Right lobe of liver (tissue), 6 donors: ENCODE results near the gene DOCK3. TPM values are rescaled to one million over a fixed set of nuclear protein-coding genes. Genes with fewer than 3 reads are reported as not detected.
"Not testable (repeated sequence)": the region's sequence is repeated elsewhere in the genome, so short reads cannot be mapped to it uniquely, and the experiment has no call there.

Source experiments
- ATAC-seq, 4 donors: fragments of 200-7000 bp; cut with Tn5 transposase; one replicate each; pipeline ENCODE4 v1.9.1; 2020; ENCODE audit warnings: mild to moderate bottlenecking in 4 of 4, moderate library complexity in 4 of 4
- DNase-seq, 3 donors: peaks; one replicate each; pipeline ENCODE4 v3.0.0-alpha.2; 2020
- H3K27ac ChIP-seq, 3 donors: fragments of 200-600 bp; one replicate each; pipeline ENCODE4 v1.8.0; 2022
- H3K27me3 ChIP-seq, 2 donors: fragments of 200-600 bp; one replicate each; pipeline ENCODE4 v1.8.0; 2022
- H3K36me3 ChIP-seq, 4 donors: fragments of 200-600 bp; sonication (generic) in 1 of 4; one replicate each; pipeline versions ENCODE4 v1.5.1 to v1.8.0; 2017 to 2022; ENCODE audit warnings: control low read depth in 1 of 4
- H3K4me1 ChIP-seq, 4 donors: fragments of 200-600 bp; sonication (generic) in 1 of 4; one replicate each; pipeline versions ENCODE4 v1.5.1 to v1.8.0; 2017 to 2022; ENCODE audit warnings: control low read depth in 1 of 4
- H3K4me3 ChIP-seq, 3 donors: fragments of 200-600 bp; one replicate each; pipeline ENCODE4 v1.8.0; 2022
- H3K9me3 ChIP-seq, 4 donors: fragments of 200-600 bp; sonication (generic) in 1 of 4; one replicate each; pipeline versions ENCODE4 v1.5.1 to v1.8.0; 2017 to 2022; ENCODE audit warnings: control low read depth in 1 of 4
- POLR2A ChIP-seq: fragments of 450-650 bp; IDR thresholded peaks from one replicate; pipeline ENCODE4 v1.6.1; 2017; ENCODE audit warnings: antibody characterized with exemption, mild to moderate bottlenecking
- WGBS: methylation state at CpG from one replicate; pipeline ENCODE4 v1.1.6; 2018; ENCODE audit warnings: low coverage, low lambda C conversion rate; ENCODE audit not compliant: insufficient coverage; ENCODE audit errors: missing lambda C conversion rate; 5-methylcytosine and 5-hydroxymethylcytosine counted together
- intact Hi-C, 2 donors: fragments of 100-400 bp; cut with DNase I; formaldehyde crosslinking; loops; one replicate each; pipeline versions ENCODE4 v1.11.2 to v1.14.1; 2022
- total RNA-seq, 6 experiments: library from RNA; depleted of rRNA in 2 of 6; stranded (reverse); fragments of >200 nt in 2 of 6; fragmentation: NEBNext Ultra II Directional in 3 of 6; extraction: Animal tissue kit (Norgen Biotek cat#: 25700) in 3 of 6; gene quantifications; one replicate each; pipeline versions ENCODE4 v1.1.0 to v1.2.4, GENCODE V29; 2016 to 2023
- TF ChIP-seq, protein P1 (sequence below), 4 donors: fragments of 200-600 bp in 3 of 4; fragments of 450-650 bp in 1 of 4; IDR thresholded peaks; one replicate each; pipeline versions ENCODE4 v1.5.1 to v1.8.0; 2016 to 2022; ENCODE audit warnings: antibody characterized with exemption in 4 of 4, mild to moderate bottlenecking in 2 of 4
- donor health status: DM: no; HTN: yes; CAD: no.
- donor health status: DM: no; HTN: no; CAD: no.
- donor health status: DM: no; HTN: no; CAD: no.
- donor health status: DM: no; HTN: yes; CAD: no.
- donor health status: DM: no; HTN: yes; CAD: no.

Gene DOCK3
- total RNA-seq, 6 experiments from 2014 or later, result 0.04 to 0.06 (median 0.06) TPM; not detected in 3

DNA sequence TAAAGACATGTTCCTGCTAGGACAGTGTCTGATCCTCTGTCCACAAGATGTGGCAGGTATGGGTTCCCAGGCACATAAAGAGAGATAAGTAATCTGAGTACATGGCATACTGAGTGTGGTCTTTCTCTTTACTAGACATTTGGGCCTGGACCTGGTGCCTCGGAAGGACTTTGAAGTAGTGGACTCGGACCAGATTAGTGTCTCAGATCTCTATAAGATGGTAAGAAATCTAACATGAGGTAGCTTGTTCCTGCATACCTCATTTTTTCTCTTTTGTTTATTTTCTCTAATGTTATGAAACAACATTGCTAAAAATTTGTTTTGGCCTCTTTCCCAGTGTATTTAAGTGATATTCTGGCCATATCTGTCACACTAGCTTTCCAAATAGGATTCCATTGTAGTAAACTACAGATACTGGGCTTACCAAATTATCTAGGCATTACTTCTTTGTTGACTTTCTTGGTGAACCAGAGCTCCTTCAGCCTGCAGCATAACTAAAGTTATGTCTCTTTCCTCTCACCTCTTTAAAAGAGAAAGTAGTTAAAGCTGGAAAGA, 400.6 kb downstream of the DOCK3 start:
- H3K27ac ChIP-seq, result no peak overlapping the region
- no peaks in the 10 kb centered on the region for H3K36me3 ChIP-seq
- intact Hi-C loops, result no loop called here
- no peak for DNase-seq
- H3K27me3 ChIP-seq, result no peaks in the 10 kb centered on the region
- no peak overlapping the region for H3K4me3 ChIP-seq
- WGBS, result 58% methylated on average over 2 of the region's 2 CpGs
- TF ChIP-seq, protein P1, sequence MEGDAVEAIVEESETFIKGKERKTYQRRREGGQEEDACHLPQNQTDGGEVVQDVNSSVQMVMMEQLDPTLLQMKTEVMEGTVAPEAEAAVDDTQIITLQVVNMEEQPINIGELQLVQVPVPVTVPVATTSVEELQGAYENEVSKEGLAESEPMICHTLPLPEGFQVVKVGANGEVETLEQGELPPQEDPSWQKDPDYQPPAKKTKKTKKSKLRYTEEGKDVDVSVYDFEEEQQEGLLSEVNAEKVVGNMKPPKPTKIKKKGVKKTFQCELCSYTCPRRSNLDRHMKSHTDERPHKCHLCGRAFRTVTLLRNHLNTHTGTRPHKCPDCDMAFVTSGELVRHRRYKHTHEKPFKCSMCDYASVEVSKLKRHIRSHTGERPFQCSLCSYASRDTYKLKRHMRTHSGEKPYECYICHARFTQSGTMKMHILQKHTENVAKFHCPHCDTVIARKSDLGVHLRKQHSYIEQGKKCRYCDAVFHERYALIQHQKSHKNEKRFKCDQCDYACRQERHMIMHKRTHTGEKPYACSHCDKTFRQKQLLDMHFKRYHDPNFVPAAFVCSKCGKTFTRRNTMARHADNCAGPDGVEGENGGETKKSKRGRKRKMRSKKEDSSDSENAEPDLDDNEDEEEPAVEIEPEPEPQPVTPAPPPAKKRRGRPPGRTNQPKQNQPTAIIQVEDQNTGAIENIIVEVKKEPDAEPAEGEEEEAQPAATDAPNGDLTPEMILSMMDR (IDR thresholded peaks at IDR 0.05), result no peak
- TF ChIP-seq POLR2A, result no peak
- peak; percentile 41 to 62 (median 46) for ATAC-seq
- no peaks in the 10 kb centered on the region for H3K9me3 ChIP-seq
- no peaks in the 10 kb centered on the region for H3K4me1 ChIP-seq

DNA sequence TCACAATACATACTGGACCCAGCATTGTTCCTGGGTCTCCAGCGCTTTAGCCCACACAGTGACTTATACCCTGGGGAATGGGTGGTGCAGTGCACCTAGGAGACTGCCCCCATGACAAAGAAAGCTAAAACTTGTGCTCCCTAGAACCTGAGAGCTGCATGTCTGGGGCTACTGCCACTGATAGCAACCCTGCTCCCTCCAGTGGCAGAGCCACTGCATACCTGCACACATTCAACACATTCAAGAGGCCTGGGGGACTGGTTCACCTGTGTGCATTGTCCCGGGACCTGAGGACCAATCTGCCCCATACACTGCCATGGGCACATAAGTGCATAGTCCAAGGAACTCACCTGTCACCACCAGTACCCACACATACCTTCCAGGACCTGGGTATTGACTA, 407.6 kb downstream of the DOCK3 start:
- TF ChIP-seq, protein P1 (IDR thresholded peaks at IDR 0.05), result peak in 3 of 4 donors; percentile 15 to 33 (median 16)
- no peak for TF ChIP-seq POLR2A
- WGBS, result 40% methylated on average over 1 of the region's 2 CpGs
- no peak overlapping the region for H3K27ac ChIP-seq
- peaks cover 0 to 8% (median 0%) of the 10 kb centered on the region in 4 donors for H3K9me3 ChIP-seq
- H3K27me3 ChIP-seq, result no peaks in the 10 kb centered on the region
- no peaks in the 10 kb centered on the region for H3K36me3 ChIP-seq
- DNase-seq (no peak), ATAC-seq (peak in 3 of 4 donors; percentile 35 to 52 (median 38))
- no peaks in the 10 kb centered on the region for H3K4me1 ChIP-seq
- no peak overlapping the region for H3K4me3 ChIP-seq
- intact Hi-C loops, result no loop called here

DNA sequence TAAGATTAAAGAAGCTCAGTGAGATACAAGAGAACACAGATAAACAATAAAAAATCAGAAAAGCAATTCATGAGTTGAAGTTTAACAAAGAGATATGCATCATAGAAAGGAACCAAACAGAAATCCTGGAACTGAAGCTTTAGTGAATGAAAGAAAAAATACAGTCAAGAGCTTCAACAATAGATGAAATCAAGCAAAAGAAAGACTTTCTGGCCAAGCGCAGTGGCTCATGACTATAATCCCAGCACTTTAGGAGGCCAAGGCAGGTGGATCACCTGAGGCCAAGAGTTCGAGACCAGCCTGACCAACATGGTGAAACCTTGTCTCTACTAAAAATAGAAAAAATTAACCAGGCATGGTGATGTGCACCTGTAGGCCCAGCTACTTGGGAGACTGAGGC, 408.8 kb downstream of the DOCK3 start:
- WGBS, result 92% methylated on average over 2 of the region's 2 CpGs
- no peak for TF ChIP-seq POLR2A
- TF ChIP-seq, protein P1 (IDR thresholded peaks at IDR 0.05), result no peak
- Histone ChIP-seq H3K4me3 (no peak overlapping the region), H3K36me3 (no peaks in the 10 kb centered on the region), H3K4me1 (no peaks in the 10 kb centered on the region), H3K27ac (no peak overlapping the region), H3K9me3 (peaks cover 0 to 10% (median 0%) of the 10 kb centered on the region in 4 donors), H3K27me3 (no peaks in the 10 kb centered on the region)
- DNase-seq, result no peak
- ATAC-seq, result no peak
- intact Hi-C loops, result no loop called here

DNA sequence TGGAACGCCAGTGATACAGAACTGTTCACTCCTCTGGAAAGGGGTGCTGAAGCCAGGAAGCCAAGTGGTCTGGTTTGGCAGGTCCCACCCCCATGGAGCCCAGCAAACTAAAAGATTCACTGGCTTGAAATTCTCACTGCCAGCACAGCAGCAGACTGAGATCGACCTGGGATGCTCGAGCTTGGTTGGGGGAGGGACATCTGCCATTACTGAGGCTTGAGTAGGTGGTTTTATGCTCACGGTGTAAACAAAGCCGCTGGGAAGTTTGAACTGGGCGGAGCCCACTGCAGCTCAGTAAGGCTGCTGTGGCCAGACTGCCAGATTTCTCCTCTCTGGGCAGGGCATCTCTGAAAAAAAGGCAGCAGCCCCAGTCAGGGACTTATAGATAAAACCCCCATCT, 417.4 kb downstream of the DOCK3 start:
- DNase-seq, ATAC-seq, H3K36me3 ChIP-seq, H3K4me3 ChIP-seq, H3K27me3 ChIP-seq, intact Hi-C loops, H3K27ac ChIP-seq, H3K9me3 ChIP-seq, H3K4me1 ChIP-seq: not testable (repeated sequence)
- 0% methylated on average over 1 of the region's 6 CpGs for WGBS

DNA sequence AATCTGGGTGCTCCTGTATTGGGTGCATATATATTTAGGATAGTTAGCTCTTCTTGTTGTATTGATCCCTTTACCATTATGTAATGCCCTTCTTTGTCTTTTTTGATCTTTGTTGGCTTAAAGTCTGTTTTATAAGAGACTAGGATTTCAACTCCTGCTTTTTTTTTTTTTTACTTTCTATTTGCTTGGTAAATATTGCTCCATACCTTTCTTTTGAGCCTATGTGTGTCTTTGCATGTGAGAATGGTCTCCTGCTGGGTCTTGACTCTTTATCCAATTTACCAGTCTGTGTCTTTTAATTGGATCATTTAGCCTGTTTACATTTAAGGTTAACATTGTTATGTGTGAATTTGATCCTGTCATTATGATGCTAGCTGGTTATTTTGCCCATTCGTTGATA, 420.1 kb downstream of the DOCK3 start:
- H3K9me3 ChIP-seq, H3K36me3 ChIP-seq, H3K4me1 ChIP-seq, intact Hi-C loops, DNase-seq, ATAC-seq, H3K27ac ChIP-seq, H3K4me3 ChIP-seq, H3K27me3 ChIP-seq: not testable (repeated sequence)
- 36% methylated on average over 1 of the region's 1 CpG for WGBS
